ENCODE data around the gene LTO1.

Gene LTO1, protein sequence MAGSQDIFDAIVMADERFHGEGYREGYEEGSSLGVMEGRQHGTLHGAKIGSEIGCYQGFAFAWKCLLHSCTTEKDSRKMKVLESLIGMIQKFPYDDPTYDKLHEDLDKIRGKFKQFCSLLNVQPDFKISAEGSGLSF

GRCh38 chr11:69674886-69675714 is at the start of gene LTO1:
TSS of gene LTO1 (minus strand) at chr11:69675353. CDS start at chr11:69675239, 114 bp downstream.
- FAIRE-seq: peak; percentile 99
- peak; percentile 99 for DNase-seq (ENCODE audit: insufficient read length, low spot score)

- DNase-seq (ENCODE audit: insufficient read length, low spot score) (peak; percentile 59), FAIRE-seq (no peak)
Measured at GRCh38 chr11:69721745-69722144, 46.6 kb upstream of the LTO1 start.

- no peak for FAIRE-seq
Measured at GRCh38 chr11:69721106-69721505, 46.0 kb upstream of the LTO1 start.

GRCh38 chr11:69718912-69719311 is 43.8 kb upstream of the LTO1 start:
- DNase-seq (ENCODE audit: insufficient read length, low spot score): no peak
- no peak for FAIRE-seq

More at GRCh38 chr11:69721106-69721505, 46.0 kb upstream of the LTO1 start:
- no peak for DNase-seq (ENCODE audit: insufficient read length, low spot score)

DNA sequence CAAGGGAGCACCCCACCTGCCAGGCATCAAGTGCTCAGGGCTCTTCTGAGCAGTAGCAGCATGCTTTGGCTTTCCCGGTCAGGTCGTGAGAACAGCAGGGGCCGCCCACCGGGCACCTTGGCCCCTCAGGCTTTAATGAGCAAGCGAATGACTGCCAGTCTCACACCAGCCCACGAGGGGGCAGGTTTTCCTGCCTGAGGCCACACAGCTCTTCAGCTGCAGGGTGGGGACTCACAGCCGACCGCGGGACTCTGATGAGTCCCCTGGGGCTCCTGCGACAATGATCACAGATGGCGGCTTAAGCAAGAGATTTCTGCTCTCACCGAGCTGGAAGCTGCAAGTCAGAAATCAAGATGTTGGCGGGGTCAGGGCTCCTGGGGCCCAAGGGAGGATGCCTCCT is 43.0 kb upstream of the LTO1 start:
- peak; percentile 23 for FAIRE-seq

GRCh38 chr11:69716891-69717747 is 42.0 kb upstream of the LTO1 start:
- no peak for FAIRE-seq

More for the DNA sequence above, 43.0 kb upstream of the LTO1 start:
- DNase-seq (ENCODE audit: insufficient read length, low spot score): peak; percentile 87

GRCh38 chr11:69716099-69716498 is 40.9 kb upstream of the LTO1 start:
- DNase-seq (ENCODE audit: insufficient read length, low spot score) (no peak), FAIRE-seq (peak; percentile 87)

More at GRCh38 chr11:69716891-69717747, 42.0 kb upstream of the LTO1 start:
- DNase-seq (ENCODE audit: insufficient read length, low spot score): no peak

- no peak for DNase-seq (ENCODE audit: insufficient read length, low spot score)
- FAIRE-seq: no peak
Measured at GRCh38 chr11:69715446-69715845, 40.3 kb upstream of the LTO1 start.

DNA sequence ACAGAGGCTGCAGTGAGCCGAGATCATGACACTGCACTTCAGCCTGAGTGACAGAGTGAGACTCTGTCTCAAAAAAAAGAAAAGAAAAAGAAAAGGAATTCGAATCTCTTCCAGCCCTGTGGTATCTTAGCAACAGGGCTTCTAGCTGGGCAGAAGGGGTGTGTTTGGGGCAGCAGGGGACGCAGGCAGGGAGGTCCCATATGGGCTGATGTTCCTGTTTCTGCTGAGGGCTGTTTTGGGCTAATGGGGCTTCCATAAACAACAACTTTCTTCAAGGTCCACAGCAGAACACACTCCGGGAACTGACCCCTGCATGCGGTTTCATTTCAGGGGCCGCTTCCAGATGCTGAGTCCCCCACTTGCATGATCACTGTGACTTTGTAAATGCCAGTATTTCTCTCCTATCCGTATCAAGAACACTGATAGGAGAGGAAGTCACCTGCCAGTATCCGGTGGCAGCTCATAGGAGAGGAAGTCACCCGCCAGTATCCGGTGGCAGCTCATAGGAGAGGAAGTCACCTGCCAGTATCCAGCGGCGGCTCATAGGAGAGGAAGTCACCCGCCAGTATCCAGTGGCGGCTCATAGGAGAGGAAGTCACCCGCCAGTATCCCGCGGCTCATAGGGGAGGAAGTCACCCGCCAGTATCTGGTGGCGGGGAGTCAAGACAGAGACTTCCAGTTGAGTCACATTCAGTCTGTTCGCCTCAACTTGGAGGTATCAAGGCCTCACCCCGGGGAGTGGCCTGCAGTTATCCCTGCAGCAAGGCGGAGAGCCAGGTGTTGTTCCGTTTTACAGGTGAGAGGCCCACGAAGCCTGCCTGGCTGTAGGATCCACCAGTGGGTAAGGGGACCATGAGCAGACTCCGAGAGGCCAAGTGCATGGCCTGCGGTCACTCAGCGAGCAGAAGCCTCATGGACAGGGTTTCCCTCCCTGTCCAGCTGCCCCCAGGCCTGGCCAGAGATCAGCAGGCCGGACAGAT is 37.0 kb upstream of the LTO1 start:
- DNase-seq (ENCODE audit: insufficient read length, low spot score) (no peak), FAIRE-seq (no peak)

GRCh38 chr11:69708736-69709401 is 33.7 kb upstream of the LTO1 start:
- FAIRE-seq: no peak

GRCh38 chr11:69707176-69707575 is 32.0 kb upstream of the LTO1 start:
- DNase-seq (ENCODE audit: insufficient read length, low spot score) (no peak), FAIRE-seq (no peak)

More at GRCh38 chr11:69708736-69709401, 33.7 kb upstream of the LTO1 start:
- no peak for DNase-seq (ENCODE audit: insufficient read length, low spot score)

DNA sequence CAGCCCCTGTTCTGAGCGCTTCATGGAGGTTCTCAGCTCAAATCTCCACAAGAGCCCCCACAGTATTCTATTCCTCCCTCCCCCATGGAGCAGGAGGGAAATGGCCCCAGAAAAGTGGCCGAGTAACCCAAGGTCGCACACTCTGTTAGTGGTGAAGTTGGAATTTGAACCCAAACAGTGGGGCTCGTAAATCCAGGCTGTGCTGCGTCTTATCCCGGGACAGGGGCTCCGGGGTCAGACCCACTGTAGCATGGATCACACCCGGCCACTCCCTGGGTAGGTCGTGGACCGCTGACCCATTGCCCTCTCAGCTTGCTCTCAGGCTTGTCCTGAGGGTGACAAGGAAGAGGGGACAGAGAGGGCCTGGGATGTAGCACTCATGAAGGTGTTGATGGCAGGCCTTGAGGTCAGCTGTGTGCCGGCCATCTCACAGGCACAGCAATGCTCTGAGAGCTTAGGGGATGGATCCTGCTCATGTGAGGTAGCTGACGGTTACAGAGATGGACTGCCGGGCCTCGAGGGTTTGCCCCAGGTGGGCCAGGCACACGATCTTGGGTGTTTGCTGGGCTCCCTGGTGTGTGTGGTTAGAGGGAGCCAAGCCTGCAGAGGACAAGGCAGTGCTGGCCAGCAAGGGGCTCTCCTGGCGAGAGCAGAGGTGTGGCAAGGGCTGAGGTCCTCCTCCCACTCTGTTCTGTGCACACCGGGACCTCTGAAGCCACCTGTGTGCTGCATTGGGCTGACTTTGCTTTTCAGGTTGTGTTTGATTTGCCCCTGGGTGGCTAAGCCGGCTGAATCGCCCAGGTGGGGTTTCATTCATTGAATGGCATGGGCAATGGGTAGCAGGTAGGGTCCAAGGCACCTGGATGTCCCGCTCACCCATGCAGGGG is 31.0 kb upstream of the LTO1 start:
- DNase-seq (ENCODE audit: insufficient read length, low spot score): no peak

GRCh38 chr11:69705351-69705811 is 30.2 kb upstream of the LTO1 start:
- FAIRE-seq (no peak), DNase-seq (ENCODE audit: insufficient read length, low spot score) (no peak)

More for the DNA sequence above, 31.0 kb upstream of the LTO1 start:
- no peak for FAIRE-seq

- DNase-seq (ENCODE audit: insufficient read length, low spot score): no peak
- no peak for FAIRE-seq
Measured at GRCh38 chr11:69704508-69705253, 29.5 kb upstream of the LTO1 start.

DNA sequence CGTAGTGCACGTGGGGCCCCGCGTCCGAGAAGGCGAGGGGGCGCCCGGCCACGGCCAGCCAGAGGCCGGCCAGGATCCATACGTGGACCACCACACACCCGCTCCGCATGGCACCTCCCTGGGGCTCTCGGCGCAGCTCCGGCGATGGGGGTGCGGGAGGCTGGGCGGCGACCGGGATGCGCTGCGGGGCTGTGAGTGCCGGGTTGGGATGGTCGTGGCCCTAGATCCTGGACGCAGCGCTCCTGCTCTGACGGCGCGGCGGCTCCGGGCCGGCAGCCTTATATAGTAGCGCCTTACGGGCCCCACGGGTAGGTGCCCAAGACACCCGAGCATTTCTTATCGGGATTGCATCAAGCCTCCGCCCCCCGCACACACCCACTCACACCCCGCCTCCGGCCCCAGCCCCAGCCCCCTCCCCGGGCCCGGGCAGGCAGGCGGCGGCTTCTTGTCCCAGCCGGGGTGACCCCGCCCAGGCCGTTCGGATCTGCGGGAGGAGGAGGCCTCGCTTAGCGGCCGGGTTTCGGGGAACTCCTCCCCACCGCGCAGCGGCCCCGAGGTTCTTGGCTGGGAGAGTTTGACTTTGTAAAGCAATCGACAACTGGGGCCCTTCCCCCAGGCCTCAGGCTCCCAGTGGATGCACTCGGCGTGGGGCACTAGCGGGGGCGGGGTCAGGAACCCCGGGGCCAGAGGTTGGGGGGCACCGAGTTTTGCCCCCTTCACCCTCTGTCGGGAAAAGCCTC is 28.8 kb upstream of the LTO1 start, which contains the start of gene FGF19:
TSS of gene FGF19 (minus strand) at position 255 of the 740 bp plus-strand sequence. CDS start at position 109, 146 bp downstream.
- DNase-seq (ENCODE audit: insufficient read length, low spot score) (peak; percentile 28), FAIRE-seq (no peak)

GRCh38 chr11:69703453-69703767 is 28.3 kb upstream of the LTO1 start:
- FAIRE-seq (no peak), DNase-seq (ENCODE audit: insufficient read length, low spot score) (no peak)

Measured in HTR-8/SVneo (cell line).